GM12875 (cell line): ENCODE results near the gene DQX1.

Experiments
- H3K4me3 ChIP-seq: one replicate; pipeline ENCODE4 v1.5.1; 2011; ENCODE audit warnings: low read depth, low read length, control low read depth
- TF ChIP-seq, protein P1 (sequence below): IDR thresholded peaks from 2 replicates; pipeline ENCODE4 v1.5.1; 2011; ENCODE audit warnings: low read depth, mild to moderate bottlenecking, control low read depth, inconsistent platforms, low read length, moderate library complexity, borderline replicate concordance; ENCODE audit not compliant: insufficient read depth

DQX1 gene

DNA sequence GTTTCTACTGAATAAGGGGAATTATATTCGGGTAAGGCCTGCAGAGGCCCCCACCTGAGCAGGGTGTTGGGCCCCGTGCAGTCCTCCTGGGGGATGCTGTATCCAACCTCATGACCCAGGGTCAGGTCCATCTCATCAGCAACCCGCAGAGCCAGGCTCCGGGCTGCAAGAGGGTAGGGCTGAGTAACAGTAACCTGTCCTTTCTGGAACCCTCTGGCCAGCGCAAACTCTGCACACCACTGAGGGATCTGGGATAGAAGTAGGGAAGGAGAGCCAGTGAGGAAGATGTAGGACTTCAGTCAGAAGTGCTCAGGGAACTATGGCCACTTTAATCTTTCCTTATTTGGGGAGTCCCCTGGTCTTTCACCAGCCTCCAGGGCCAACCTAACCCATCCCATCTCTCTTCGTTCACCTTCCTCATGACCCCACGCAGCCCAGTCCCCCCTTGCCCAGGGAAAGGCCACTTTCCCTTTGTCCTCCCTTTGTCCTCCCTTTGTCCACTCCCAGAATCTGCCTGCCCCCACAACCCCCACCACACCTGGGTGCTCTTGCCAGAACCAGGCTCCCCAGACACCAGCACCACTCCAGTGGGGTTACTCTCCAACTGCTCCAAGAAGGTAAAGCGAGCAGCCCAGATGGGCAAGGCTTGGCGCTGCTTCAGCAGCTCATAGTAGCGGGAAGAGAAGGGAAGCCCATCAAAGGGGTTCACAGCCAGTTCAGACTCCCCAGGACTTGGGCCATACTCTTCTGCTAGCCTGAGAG is 895 bp downstream of the DQX1 start:
- no peak overlapping the region for H3K4me3 ChIP-seq
- TF ChIP-seq, protein P1, sequence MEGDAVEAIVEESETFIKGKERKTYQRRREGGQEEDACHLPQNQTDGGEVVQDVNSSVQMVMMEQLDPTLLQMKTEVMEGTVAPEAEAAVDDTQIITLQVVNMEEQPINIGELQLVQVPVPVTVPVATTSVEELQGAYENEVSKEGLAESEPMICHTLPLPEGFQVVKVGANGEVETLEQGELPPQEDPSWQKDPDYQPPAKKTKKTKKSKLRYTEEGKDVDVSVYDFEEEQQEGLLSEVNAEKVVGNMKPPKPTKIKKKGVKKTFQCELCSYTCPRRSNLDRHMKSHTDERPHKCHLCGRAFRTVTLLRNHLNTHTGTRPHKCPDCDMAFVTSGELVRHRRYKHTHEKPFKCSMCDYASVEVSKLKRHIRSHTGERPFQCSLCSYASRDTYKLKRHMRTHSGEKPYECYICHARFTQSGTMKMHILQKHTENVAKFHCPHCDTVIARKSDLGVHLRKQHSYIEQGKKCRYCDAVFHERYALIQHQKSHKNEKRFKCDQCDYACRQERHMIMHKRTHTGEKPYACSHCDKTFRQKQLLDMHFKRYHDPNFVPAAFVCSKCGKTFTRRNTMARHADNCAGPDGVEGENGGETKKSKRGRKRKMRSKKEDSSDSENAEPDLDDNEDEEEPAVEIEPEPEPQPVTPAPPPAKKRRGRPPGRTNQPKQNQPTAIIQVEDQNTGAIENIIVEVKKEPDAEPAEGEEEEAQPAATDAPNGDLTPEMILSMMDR, result no peak

GRCh38 chr2:74524005-74524404 is 2.0 kb downstream of the DQX1 start:
- TF ChIP-seq, protein P1, result no peak
- H3K4me3 ChIP-seq, result no peak overlapping the region

DNA sequence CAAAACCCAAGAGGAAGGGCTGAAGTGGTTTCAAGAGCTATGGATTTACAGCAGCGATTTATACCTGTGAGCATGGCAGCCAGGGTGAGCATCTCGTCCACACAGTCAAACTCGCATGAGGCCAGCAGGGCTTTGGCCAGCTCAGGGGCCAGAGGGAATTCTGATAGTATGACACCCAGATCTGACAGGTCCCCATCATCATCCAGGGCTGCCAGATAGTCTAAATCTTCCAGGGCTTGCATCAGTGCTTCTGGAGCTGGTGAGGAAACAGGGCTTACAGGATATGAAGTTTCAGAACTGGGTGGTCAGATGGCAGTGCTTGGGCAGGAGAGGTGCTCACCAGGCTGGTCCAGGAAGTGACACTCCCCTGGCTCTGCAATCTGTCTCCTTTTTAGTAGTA is 3.5 kb downstream of the DQX1 start:
- TF ChIP-seq, protein P1, result no peak
- no peak overlapping the region for H3K4me3 ChIP-seq

DNA sequence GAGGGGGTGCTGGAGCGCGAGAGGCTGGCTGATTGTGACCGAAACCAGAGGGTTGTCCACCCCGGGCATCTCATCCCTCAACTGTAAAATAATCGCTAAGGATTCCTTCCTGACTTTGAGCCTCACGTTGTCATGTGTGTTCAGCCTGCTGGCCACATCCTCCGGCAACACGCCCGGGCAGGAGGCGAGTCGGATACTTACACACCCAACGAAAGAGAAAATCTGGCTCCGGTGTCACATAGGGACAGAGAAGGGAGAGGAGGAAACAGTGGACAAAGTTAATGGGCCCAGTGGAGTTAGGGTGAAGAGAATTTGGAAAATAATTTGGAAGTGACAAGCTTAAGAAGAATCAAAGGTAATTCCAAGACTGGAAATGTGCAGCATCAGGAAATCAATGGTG is 9.4 kb downstream of the DQX1 start:
- TF ChIP-seq, protein P1, result no peak
- no peak overlapping the region for H3K4me3 ChIP-seq

DNA sequence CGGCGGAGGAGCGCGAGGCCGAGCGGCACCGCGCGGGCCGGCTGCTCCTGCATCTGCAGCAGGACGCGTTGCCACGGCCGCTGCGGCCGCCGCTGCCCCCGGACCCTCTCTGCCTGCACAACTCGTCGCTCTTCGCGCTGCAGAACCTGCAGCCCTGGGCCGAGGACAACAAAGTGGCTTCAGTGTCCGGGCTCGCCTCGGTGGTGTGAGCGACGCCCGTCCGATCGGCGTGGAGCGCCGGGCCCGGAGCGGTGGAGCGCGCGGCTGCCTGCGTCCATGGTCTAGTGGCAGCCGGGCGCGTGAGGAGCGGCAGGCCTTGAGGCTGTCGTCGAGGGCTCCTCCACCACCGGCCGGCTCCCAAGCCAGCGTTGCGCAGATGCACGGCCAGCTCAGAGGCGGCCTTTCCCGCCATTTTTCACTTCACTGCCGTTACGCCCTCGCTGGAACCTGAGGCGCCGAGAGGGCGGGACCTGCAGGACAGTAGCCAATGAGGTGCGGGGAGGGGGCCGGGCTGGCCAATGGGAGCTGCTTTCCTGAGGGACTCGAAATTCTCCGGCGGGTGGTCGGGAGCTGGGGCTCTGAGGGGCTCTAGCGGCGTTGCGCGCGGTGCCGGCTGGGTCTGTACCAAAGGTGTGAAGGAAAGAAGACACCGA is 9.9 kb downstream of the DQX1 start:
- TF ChIP-seq, protein P1, result no peak
- H3K4me3 ChIP-seq, result peak overlapping the region; percentile 26

GRCh38 chr2:74515271-74515980 is 10.6 kb downstream of the DQX1 start:
- H3K4me3 ChIP-seq, result peak overlapping the region; percentile 36
- TF ChIP-seq, protein P1, result no peak
